Neuronal stem cell (in vitro differentiated cells): ENCODE data around the gene PC.

Experiments
- DNase-seq: peaks from one replicate; pipeline ENCODE4 v3.0.0-alpha.2; 2013; ENCODE audit warnings: low spot score
- H2AFZ ChIP-seq: one replicate; pipeline ENCODE4 v1.6.1; 2013; ENCODE audit warnings: mild to moderate bottlenecking, low read length, inconsistent platforms
- H2AK5ac ChIP-seq: 2 replicates; pipeline ENCODE4 v1.6.1; 2013; ENCODE audit warnings: low read depth, mild to moderate bottlenecking, inconsistent platforms, low read length, moderate library complexity, mixed read lengths
- H2BK120ac ChIP-seq: 2 replicates; pipeline ENCODE4 v1.6.1; 2013; ENCODE audit warnings: low read depth, mild to moderate bottlenecking, inconsistent platforms, low read length, moderate library complexity, mixed read lengths
- H2BK12ac ChIP-seq: one replicate; pipeline ENCODE4 v1.6.1; 2013; ENCODE audit warnings: low read length, inconsistent platforms
- H2BK15ac ChIP-seq: 2 replicates; pipeline ENCODE4 v1.6.1; 2013; ENCODE audit warnings: mild to moderate bottlenecking, low read length, inconsistent platforms, mixed read lengths
- H2BK5ac ChIP-seq: one replicate; pipeline ENCODE4 v1.6.1; 2013; ENCODE audit warnings: inconsistent platforms, mild to moderate bottlenecking, low read length, moderate library complexity
- H3K14ac ChIP-seq: one replicate; pipeline ENCODE4 v1.6.1; 2013; ENCODE audit warnings: low read length, inconsistent platforms
- H3K18ac ChIP-seq: 2 replicates; pipeline ENCODE4 v1.6.1; 2013; ENCODE audit warnings: low read length, inconsistent platforms
- H3K23ac ChIP-seq: 2 replicates; pipeline ENCODE4 v1.6.1; 2013; ENCODE audit warnings: low read depth, mild to moderate bottlenecking, mixed read lengths, low read length, inconsistent platforms; ENCODE audit not compliant: poor library complexity
- H3K27ac ChIP-seq: replicated peaks from 3 replicates; pipeline ENCODE4 v1.5.1; 2013; ENCODE audit warnings: low read length, inconsistent platforms
- H3K27me3 ChIP-seq, 3 experiments: 2 replicates each; pipeline ENCODE4 v1.6.1; 2013; ENCODE audit warnings: low read length in 3 of 3, mild to moderate bottlenecking in 2 of 3, inconsistent platforms in 1 of 3, low read depth in 1 of 3, mixed read lengths in 1 of 3, moderate library complexity in 1 of 3; ENCODE audit not compliant: control insufficient read depth in 3 of 3, insufficient read depth in 3 of 3
- H3K36me3 ChIP-seq, 2 donors: replicated peaks in 1 of 2; 2 replicates each; pipeline ENCODE4 v1.6.1; 2013; ENCODE audit warnings: low read length in 2 of 2; ENCODE audit not compliant: control insufficient read depth in 2 of 2, insufficient read depth in 2 of 2
- H3K4ac ChIP-seq: 2 replicates; pipeline ENCODE4 v1.6.1; 2013; ENCODE audit warnings: inconsistent platforms, mild to moderate bottlenecking, low read length, moderate library complexity
- H3K4me1 ChIP-seq, 2 donors: 1 replicate in 1 of 2; 2 replicates in 1 of 2; pipeline ENCODE4 v1.6.1; 2013; ENCODE audit warnings: low read length in 2 of 2, low read depth in 1 of 2; ENCODE audit not compliant: control insufficient read depth in 2 of 2, insufficient read depth in 1 of 2
- H3K4me2 ChIP-seq: one replicate; pipeline ENCODE4 v1.6.1; 2013; ENCODE audit warnings: mild to moderate bottlenecking, low read length, inconsistent platforms; ENCODE audit not compliant: insufficient read depth, poor library complexity, severe bottlenecking
- H3K4me3 ChIP-seq, 2 donors: 2 replicates each; pipeline ENCODE4 v1.5.1; 2013; ENCODE audit warnings: low read length in 2 of 2, mild to moderate bottlenecking in 2 of 2, inconsistent platforms in 1 of 2, moderate library complexity in 1 of 2
- H3K79me1 ChIP-seq: one replicate; pipeline ENCODE4 v1.6.1; 2013; ENCODE audit warnings: low read depth, mild to moderate bottlenecking, inconsistent platforms, low read length, moderate library complexity
- H3K9ac ChIP-seq: one replicate; pipeline ENCODE4 v1.6.1; 2013; ENCODE audit warnings: mild to moderate bottlenecking, low read depth, low read length, inconsistent platforms; ENCODE audit not compliant: poor library complexity
- H3K9me3 ChIP-seq, 2 donors: replicated peaks in 1 of 2; 2 replicates each; pipeline versions ENCODE3 to v1.6.1; 2013; ENCODE audit warnings: low read length in 2 of 2, mild to moderate bottlenecking in 2 of 2, inconsistent platforms in 1 of 2, low read depth in 1 of 2, mixed read lengths in 1 of 2, moderate library complexity in 1 of 2; ENCODE audit not compliant: control insufficient read depth in 2 of 2, insufficient read depth in 1 of 2
- H4K8ac ChIP-seq: one replicate; pipeline ENCODE4 v1.6.1; 2013; ENCODE audit warnings: low read depth, mild to moderate bottlenecking, inconsistent platforms, low read length, moderate library complexity
- H4K91ac ChIP-seq: one replicate; pipeline ENCODE4 v1.6.1; 2013; ENCODE audit warnings: low read length, low read depth, mild to moderate bottlenecking, inconsistent platforms; ENCODE audit not compliant: poor library complexity
- WGBS, 2 donors: extraction: QIAGEN DNeasy Blood & Tissue Kit; methylation state at CpG; one replicate each; pipeline ENCODE4 v1.1.7; 2013; ENCODE audit warnings: missing lambda C conversion rate in 2 of 2, mixed read lengths in 1 of 2; ENCODE audit not compliant: insufficient read length in 2 of 2, insufficient replicate concordance in 1 of 2; ENCODE audit errors: extremely low coverage in 2 of 2; 5-methylcytosine and 5-hydroxymethylcytosine counted together

Gene PC

GRCh38 chr11:66904055-66904454, 54.1 kb downstream of the PC start:
- H3K23ac ChIP-seq = no peak overlapping the region
- no peaks in the 10 kb centered on the region for H3K9me3 ChIP-seq
- no peaks in the 10 kb centered on the region for H3K36me3 ChIP-seq
- H3K4me1 ChIP-seq = peaks cover 17 to 18% of the 10 kb centered on the region in 2 donors
- H4K8ac ChIP-seq = no peak overlapping the region
- no peak overlapping the region for H2BK5ac ChIP-seq
- no CpG with 5 or more reads among the region's 3 CpGs for whole genome bisulfite sequencing, 2 donors
- no peak overlapping the region for H3K27ac ChIP-seq
- H2AFZ ChIP-seq = no peak overlapping the region
- H3K18ac ChIP-seq = no peak overlapping the region
- no peak overlapping the region for H2BK15ac ChIP-seq
- DNase-seq = no peak
- no peak overlapping the region for H3K4ac ChIP-seq
- H2BK12ac ChIP-seq = no peak overlapping the region
- H3K4me3 ChIP-seq = no peak overlapping the region
- no peaks in the 10 kb centered on the region for H3K79me1 ChIP-seq
- no peak overlapping the region for H3K14ac ChIP-seq
- no peaks in the 10 kb centered on the region for H3K27me3 ChIP-seq
- H4K91ac ChIP-seq = no peak overlapping the region
- no peak overlapping the region for H3K9ac ChIP-seq
- H3K4me2 ChIP-seq = no peak overlapping the region
- H2AK5ac ChIP-seq = no peak overlapping the region
- H2BK120ac ChIP-seq = no peak overlapping the region

- H3K4ac ChIP-seq = no peak overlapping the region
- H4K91ac ChIP-seq = no peak overlapping the region
- H3K4me2 ChIP-seq = no peak overlapping the region
- no peak overlapping the region for H3K14ac ChIP-seq
- H2BK12ac ChIP-seq = no peak overlapping the region
- no peak overlapping the region for H2AFZ ChIP-seq
- no peaks in the 10 kb centered on the region for H3K9me3 ChIP-seq
- no peak overlapping the region for H2BK120ac ChIP-seq
- H3K36me3 ChIP-seq = no peaks in the 10 kb centered on the region
- WGBS, 2 donors = no CpG with 5 or more reads among the region's 15 CpGs
- no peak overlapping the region for H3K27ac ChIP-seq
- H3K9ac ChIP-seq = no peak overlapping the region
- H3K18ac ChIP-seq = no peak overlapping the region
- no peaks in the 10 kb centered on the region for H3K79me1 ChIP-seq
- peaks cover 9 to 11% of the 10 kb centered on the region in 2 donors for H3K4me1 ChIP-seq
- no peak for DNase-seq
- H2AK5ac ChIP-seq = no peak overlapping the region
- no peak overlapping the region for H4K8ac ChIP-seq
- H3K27me3 ChIP-seq = no peaks in the 10 kb centered on the region
- H3K4me3 ChIP-seq = no peak overlapping the region
- no peak overlapping the region for H3K23ac ChIP-seq
- no peak overlapping the region for H2BK15ac ChIP-seq
- no peak overlapping the region for H2BK5ac ChIP-seq
These were observed 55.6 kb downstream of the PC start for GRCh38 chr11:66902486-66903177.

- no peak overlapping the region for H4K8ac ChIP-seq
- H2BK5ac ChIP-seq = no peak overlapping the region
- no peak overlapping the region for H2BK120ac ChIP-seq
- no peak overlapping the region for H3K9ac ChIP-seq
- no peak overlapping the region for H3K4me3 ChIP-seq
- H3K23ac ChIP-seq = no peak overlapping the region
- H3K27me3 ChIP-seq = no peaks in the 10 kb centered on the region
- H4K91ac ChIP-seq = no peak overlapping the region
- H2AFZ ChIP-seq = no peak overlapping the region
- no peak overlapping the region for H3K4ac ChIP-seq
- no peak overlapping the region for H3K4me2 ChIP-seq
- no peak for DNase-seq
- no peak overlapping the region for H3K14ac ChIP-seq
- H2AK5ac ChIP-seq = no peak overlapping the region
- H2BK12ac ChIP-seq = no peak overlapping the region
- no peak overlapping the region for H3K18ac ChIP-seq
- H2BK15ac ChIP-seq = no peak overlapping the region
- H3K4me1 ChIP-seq = peaks cover 8 to 11% of the 10 kb centered on the region in 2 donors
- WGBS, 2 donors = no CpG with 5 or more reads among the region's 7 CpGs
- H3K36me3 ChIP-seq = no peaks in the 10 kb centered on the region
- no peaks in the 10 kb centered on the region for H3K79me1 ChIP-seq
- no peaks in the 10 kb centered on the region for H3K9me3 ChIP-seq
- no peak overlapping the region for H3K27ac ChIP-seq
These were observed 56.2 kb downstream of the PC start for GRCh38 chr11:66901964-66902390.

- H2BK15ac ChIP-seq = no peak overlapping the region
- no peak overlapping the region for H3K9ac ChIP-seq
- H3K79me1 ChIP-seq = no peaks in the 10 kb centered on the region
- H3K4me3 ChIP-seq = no peak overlapping the region
- no peak overlapping the region for H3K4ac ChIP-seq
- WGBS, 2 donors = no CpG with 5 or more reads among the region's 2 CpGs
- no peaks in the 10 kb centered on the region for H3K27me3 ChIP-seq
- no peak overlapping the region for H2BK5ac ChIP-seq
- H4K91ac ChIP-seq = no peak overlapping the region
- DNase-seq = no peak
- H3K23ac ChIP-seq = no peak overlapping the region
- no peak overlapping the region for H2AFZ ChIP-seq
- no peaks in the 10 kb centered on the region for H3K9me3 ChIP-seq
- H2BK12ac ChIP-seq = no peak overlapping the region
- H3K36me3 ChIP-seq = no peaks in the 10 kb centered on the region
- no peak overlapping the region for H3K4me2 ChIP-seq
- H3K14ac ChIP-seq = no peak overlapping the region
- no peak overlapping the region for H2BK120ac ChIP-seq
- no peak overlapping the region for H3K18ac ChIP-seq
- H3K27ac ChIP-seq = no peak overlapping the region
- H2AK5ac ChIP-seq = no peak overlapping the region
- no peak overlapping the region for H4K8ac ChIP-seq
- H3K4me1 ChIP-seq = peaks cover 4 to 9% of the 10 kb centered on the region in 2 donors
These were observed 64.0 kb downstream of the PC start for GRCh38 chr11:66894141-66894540.
